SK-N-MC (cell line): ENCODE results near the gene ZC2HC1B.

Experiments used
- EZH2 ChIP-seq: fragments of 200-600 bp; sonication (generic); IDR thresholded peaks from one replicate; pipeline ENCODE4 v1.6.1; 2017; ENCODE audit warnings: antibody characterized with exemption
- FOXP2 ChIP-seq: optimal IDR thresholded peaks from 2 replicates; pipeline ENCODE3; 2011; ENCODE audit warnings: mild to moderate bottlenecking, moderate library complexity; ENCODE audit not compliant: insufficient read depth; ENCODE audit errors: extremely low read length, control extremely low read depth
- POLR2AphosphoS5 ChIP-seq: IDR thresholded peaks from 2 replicates; pipeline ENCODE4 v1.6.1; 2012; ENCODE audit warnings: mild to moderate bottlenecking, low read depth, low read length, borderline replicate concordance

DNA sequence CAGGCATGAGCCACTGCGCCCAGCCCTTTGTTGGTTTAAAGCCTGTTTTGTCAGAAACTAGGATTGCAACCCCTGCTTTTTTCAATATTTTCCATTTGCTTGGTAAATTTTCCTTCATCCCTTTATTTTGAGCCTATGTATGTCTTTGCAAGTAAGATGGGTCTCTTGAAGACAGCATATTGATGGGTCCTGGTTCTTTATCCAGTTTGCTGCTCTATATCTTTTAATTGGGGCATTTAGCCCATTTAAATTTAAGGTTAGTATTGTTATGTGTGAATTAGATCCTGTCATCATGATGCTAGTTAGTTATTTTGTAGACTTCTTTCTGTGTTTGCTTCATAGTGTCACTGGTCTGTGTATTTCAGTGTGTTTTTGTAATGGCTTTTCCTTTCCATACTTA, 46.8 kb downstream of the ZC2HC1B start:
- no peak for TF ChIP-seq EZH2
- no peak for TF ChIP-seq POLR2AphosphoS5
- no peak for TF ChIP-seq FOXP2
